DMS 273 (cell line): Measurements from ENCODE around the gene NTRK3.

Source experiments
- DNase-seq: peaks from one replicate; lab custom pipeline; 2025; ENCODE audit not compliant: unreplicated experiment; lab: John Stamatoyannopoulos, UW

The NTRK3 gene

DNA sequence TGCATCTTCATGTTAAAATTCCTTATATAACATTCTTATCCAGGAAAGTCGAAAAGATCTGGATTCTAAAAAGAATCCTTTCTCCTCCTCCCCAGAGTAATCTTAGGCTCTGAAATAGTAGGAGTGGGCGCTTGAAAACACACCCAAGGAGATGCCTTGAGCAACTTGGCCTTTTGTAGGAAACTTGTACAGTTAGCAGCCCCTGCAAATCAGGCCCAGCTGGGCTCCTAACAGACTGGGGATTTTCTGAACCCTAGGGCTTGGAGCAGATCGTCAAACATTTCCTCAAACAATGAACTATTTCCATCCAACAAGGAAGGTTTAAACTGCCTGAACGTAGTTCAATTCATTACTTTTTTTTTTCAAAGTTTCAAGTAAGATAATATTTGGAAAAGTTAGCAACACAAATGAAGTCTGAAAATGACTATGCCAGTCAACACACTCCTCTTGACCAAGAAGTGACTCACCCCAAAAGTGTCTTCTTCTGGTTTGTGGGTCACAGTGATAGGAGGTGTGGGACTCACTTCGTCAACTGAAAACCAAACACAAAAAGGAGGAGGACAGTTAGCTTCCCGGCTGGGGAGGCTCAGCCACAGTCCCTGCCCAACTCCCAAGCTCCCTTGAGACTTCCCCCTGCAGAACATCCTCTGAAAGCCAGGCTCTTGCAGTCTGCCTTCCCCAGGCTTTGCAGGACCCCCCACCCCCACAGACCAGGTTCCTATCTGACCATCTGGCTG, 129.7 kb downstream of the NTRK3 start:
- peak; percentile 17 for DNase-seq

DNA sequence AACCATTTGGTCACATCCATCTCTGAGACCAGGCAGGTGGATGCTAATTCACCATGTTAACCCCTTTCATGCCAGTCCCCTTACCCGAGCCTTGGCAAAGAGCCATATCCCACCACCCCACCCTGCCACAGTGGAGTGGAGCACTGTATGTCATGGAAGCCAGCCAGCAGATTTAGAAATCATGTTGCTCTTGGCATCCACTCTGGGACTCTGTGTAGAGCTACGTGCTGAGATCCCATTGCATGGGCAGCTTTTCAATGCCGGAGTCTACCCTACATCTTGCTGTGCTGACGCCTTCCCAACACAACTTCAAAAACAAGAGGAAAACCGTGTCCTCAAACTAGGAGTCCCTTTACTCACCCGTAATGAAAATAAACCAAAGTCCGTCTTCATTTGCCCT, 131.0 kb downstream of the NTRK3 start:
- no peak for DNase-seq

DNA sequence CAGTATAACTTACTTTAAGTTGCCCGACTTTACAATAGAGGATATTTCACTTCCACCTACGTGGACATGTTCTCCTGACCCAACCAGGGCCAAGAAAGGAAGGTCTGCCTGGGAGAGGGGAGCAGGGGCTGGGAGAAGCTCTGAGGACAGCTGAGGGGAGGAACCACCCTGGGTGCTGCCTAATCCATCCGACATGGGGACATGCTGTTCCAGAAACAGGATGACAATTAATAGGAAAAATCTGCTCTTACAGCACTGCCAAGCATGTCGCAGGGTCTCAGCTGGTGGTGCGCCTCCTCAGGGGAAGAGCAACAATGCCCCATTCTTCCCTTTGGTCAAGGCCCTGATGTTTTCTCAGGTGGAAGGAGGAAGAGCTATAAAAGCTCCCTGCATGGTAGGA, 132.3 kb downstream of the NTRK3 start:
- DNase-seq = no peak

DNA sequence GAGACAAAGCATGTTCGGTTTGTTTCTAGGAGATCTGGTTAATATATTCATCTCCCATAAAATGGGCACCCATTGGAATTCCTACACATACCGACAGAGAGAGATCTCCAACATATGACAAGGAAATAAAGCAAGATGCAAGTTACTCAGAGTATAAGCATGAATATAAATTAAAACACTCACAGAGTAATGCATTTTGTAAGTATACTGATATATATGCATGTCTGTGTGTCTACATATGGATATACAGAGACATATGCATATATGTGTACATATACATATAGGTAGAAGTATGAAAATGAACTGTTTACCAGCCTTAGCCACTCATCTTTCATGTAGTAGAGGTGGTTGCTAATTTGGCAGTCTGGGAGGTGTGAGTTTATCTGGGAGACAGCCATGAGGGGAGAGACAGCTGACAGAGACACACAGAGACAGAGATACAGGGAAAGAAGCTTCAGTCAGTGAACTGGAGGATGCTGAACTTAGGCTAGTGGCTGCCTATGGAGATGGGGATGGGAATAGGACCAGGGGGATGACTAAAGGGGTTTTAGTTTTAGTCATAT, 134.5 kb downstream of the NTRK3 start:
- DNase-seq = no peak

DNA sequence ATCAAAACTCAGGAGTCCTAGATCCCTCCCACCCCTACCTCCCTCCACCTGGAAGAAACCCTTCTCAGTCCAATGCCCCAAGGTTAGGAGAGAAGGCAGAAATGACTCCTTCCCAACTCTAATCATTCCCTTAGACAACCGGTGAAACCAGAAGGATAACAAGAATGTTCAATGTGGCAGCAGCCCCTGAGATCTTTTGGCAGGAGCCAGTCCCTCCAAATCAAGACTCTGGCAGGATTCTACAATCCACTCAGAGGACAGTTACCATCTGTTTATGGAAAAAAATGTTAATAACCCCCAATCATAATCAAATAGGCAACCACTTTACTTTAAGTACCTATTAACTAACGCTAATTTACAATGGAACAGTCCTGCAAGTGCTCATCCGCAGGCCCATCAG, 136.5 kb downstream of the NTRK3 start:
- DNase-seq = no peak

- DNase-seq = no peak
Observed at GRCh38 chr15:88118741-88119140, 137.8 kb downstream of the NTRK3 start.

DNA sequence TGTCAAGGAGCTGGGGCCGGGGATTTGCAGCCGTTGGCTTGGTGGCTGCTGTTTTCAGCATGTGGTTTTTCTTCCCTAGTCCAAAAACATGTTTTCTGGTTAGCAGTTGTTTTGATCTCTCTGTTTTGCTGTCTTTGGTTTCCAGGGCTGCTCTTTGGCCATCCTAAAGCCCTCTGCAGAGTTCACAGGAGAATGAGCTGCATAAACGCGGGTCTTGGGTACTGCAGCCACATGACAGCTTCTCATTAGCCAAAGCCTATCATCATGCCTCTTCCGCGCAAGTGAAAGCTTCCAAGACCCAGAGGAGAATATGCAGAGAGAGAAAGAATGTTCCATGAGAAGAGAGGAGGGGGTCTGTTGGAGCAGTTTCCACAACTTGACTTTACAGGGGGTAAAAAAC, 138.5 kb downstream of the NTRK3 start:
- no peak for DNase-seq

DNA sequence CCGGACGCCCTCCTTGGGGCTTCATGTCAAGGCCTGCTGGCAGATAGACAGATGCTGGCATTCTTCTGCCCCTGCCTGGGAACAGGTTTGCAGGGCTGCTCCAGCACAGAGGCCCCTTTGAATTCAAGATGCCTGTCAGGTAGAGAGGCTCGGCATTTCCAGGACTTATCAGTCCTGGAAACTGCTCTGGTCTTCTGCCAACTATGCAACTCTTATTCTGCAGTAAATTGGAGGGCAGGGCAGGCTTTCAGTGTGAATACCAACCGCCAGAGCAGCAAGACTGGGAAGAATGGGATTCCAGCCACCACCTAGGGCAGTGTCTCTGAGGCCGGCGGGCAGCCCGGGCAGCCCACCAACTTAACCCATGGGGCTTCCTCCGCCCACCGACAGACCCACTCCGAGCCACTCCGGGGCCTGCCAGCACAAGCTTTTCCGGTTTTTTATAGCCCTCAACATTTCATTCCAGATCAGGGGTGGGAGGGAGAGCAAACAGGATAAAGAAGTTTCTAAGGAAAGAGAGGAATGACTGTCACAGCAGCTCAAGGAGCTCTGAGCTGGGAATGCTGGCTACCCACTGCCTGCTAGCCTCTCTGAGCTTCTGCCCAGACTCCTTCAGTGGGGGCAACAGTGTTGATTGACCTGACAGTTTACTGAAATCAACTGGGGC, 140.9 kb downstream of the NTRK3 start:
- peak; percentile 57 for DNase-seq

DNA sequence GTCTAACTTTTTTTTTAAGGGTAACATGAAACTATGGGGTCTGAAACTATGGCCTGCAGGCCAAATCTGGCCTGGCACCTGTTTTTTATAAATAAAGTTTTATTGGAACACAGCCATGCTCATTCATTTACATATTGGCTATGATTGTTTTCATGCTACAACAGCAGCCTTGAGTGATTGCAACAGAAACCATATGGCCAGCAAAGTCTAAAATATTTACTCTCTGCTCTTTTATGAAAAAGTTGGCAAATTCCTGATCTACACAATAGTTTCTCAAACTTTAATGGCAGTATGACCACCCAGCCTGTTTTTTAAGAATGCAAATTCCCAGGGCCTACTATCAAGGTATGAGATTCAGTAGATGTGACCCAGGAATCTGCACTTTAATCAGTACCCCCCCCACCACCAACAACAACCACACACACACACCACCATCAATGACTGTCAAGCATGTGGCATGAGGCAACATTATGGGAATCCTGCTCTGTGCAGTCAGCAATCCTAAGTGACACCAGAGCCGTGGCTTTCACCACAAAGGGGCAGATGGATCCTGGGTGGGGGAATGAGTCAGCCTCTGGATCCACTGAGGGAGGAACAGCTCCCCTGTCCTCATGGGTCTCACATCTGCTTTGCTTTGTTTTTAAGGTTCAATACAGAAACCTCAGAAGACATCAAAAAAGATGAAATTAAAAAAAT, 142.8 kb downstream of the NTRK3 start:
- peak; percentile 68 for DNase-seq

DNA sequence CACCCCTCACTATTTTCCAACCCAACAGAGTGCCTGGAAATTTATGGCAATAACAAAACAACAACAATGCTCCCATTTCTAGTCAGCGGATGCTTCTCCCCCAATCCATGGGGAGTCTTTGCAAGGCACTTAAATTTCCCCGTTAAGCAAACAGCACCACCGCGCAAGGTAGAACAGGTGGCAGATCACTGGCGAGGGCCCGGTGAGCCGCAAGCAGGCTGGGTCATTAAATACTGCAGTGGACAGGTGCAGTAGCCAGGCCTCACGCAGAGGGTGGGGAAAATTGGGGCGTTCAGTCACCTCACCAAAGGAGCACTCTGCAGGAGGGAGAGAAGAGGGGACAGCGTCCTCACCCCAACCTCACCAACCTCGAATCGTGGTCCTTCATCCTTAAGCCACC, 147.5 kb downstream of the NTRK3 start:
- DNase-seq = no peak

DNA sequence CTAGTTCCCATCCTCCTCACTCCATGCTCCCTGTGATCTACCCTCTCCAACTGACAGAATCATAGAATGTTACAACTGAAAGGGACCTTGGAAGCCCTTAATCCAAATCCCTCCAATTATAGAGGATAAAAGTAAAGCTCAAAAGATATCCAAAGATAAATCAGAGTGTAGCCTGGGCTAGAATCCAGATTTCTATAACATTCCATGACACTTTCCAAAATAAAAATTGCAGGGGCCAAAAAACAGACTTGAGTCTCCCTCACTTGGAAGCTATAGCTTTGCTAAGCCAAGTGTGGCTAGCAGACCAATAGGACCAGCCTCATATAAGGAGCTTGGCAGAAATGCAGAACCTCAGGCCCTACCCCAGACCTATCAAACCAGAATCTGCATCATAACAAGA, 148.1 kb downstream of the NTRK3 start:
- DNase-seq = no peak

- no peak for DNase-seq
Observed at GRCh38 chr15:88106074-88106473, 150.5 kb downstream of the NTRK3 start.

- DNase-seq = no peak
Observed at GRCh38 chr15:88104357-88104756, 152.2 kb downstream of the NTRK3 start.

DNA sequence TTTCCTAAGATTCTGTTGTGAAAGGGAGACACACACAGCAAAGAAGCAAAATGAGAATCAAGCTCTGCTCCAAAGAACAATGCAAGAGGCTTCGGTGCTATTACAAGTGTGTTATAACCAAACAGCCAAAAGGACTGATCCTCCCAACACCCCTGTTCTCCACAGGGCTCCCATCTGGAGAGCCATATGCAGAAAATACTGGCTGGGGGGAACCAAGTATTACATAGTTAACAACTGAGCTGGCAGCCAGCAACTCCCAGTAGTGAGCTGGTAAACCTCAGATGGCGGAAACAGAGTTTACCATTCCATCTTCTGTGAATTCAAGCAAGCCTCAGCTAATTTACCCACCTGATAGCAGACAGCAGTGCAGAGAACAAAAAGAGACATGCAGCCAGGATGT, 156.4 kb downstream of the NTRK3 start:
- peak; percentile 84 for DNase-seq

DNA sequence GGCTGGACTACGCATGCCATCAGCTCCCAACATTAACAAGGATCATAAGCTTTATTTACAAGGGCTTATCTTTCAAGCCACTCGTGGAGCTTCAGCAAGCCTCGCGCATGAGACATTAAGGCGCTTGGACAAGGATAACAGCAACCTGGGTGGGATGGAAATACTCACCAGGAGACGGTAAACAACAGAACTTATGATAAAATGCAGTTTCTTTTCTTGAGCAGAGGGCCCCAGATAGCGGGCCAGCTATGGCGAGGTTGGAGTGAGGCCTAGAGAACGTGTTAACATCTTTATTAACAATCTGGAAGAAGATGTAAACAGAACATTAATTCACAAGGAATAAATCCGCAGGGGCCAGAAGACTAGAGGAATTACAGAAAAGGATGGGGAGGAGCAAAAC, 158.2 kb downstream of the NTRK3 start:
- DNase-seq = no peak

- DNase-seq = no peak
Observed at GRCh38 chr15:88091444-88092016, 165.0 kb downstream of the NTRK3 start.

GRCh38 chr15:88090481-88091011, 166.0 kb downstream of the NTRK3 start:
- DNase-seq = peak; percentile 36

- DNase-seq = no peak
Observed at GRCh38 chr15:88089731-88090130, 166.8 kb downstream of the NTRK3 start.

GRCh38 chr15:88089024-88089620, 167.4 kb downstream of the NTRK3 start:
- DNase-seq = no peak

DNA sequence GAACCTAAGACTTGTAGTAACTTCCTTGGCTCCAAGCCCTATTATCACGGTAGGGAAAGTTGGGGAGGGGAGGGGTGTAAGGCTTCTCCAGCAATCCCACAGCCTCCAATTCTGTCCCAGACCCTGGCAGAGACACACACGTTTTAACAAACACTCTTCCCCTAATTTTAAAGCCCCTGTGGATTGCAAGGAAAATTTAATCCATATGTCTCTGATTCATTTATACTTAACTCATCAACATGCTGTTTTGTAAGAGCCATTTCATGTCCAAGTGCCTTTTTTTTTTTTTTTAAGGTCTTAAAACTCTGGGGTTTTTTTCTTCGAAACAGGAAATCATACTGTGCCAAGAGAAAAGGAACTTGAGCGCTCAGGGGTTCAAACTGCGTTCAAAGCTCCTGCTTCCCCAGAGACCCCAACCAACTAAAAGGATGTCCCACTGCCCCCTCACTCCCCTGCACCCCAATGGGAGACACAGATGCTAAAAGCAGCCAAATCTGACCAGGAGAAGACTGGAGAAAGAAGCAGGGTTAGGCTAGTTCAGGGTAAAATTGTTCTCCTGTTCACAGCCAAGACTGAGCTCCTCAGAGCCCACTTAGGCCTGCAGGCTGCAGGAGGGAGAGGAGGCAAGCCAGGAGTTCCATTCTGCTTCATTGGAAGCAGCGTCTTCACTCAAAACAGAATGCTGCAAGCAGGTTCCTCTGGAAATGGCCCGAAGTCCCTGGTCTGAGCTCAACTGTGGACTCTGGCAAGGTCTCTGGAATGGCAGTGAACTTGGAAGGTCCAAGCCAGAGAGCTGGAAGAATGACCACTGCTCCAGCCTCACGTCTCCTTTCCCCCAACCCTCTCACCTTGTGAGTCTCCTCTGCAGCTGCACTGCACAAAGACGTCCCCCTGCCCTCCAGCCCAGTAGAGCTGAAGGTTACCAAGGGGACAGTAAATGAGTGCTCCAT, 172.5 kb downstream of the NTRK3 start:
- DNase-seq = no peak
